ENCODE measurements around the gene TMEM272. TPM values are rescaled to one million over a fixed set of nuclear protein-coding genes. Genes with fewer than 3 reads are reported as not detected.

Gene TMEM272
- total RNA-seq, 4 donors from 2014 or later: not detected

DNA sequence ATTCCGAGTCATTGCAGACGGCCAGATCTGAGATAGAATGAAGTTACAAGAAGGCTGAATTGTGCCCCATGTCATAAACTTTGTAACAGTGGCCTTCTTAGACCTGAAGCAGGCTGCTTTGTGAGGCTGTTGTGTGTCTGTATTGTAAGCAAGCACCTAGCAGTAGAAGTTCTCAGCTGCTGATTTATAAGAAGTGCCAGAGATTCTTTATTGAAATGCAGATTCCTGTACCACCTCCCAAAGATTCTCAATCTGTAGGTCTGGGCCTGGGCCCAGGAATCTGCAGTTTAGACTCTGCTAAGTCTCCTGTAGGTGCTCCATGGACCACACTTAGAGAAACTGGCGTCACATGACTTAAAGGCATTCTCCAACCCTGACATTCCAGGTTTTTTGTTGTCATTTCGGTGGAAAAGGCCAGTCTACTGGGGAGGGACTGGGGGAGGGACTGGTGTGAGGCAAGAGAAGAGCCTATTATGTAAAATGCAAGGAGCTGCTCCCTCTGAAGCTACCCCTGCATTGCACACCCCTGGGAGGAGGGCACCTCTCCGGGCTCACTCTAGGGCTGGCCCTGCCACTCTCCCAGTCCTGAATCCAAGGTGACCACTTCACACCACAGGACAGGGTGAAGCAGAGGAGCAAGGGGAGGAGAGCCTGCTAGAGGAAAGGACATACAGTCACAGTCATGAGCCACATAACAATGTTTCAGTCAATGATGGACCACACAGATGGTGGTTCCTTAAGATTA is 769 bp upstream of the TMEM272 start:
- peaks cover 0 to 14% (median 5%) of the 10 kb centered on the region in 4 donors for H3K4me1 ChIP-seq
- 76% methylated on average over 4 of the region's 5 CpGs for WGBS
- TF ChIP-seq POLR2A (IDR thresholded peaks at IDR 0.05; ENCODE audit: low read depth) (no peak), POLR2AphosphoS5 (IDR thresholded peaks at IDR 0.05) (no peak), EP300 (IDR thresholded peaks at IDR 0.05) (no peak)
- TF ChIP-seq, protein P1, sequence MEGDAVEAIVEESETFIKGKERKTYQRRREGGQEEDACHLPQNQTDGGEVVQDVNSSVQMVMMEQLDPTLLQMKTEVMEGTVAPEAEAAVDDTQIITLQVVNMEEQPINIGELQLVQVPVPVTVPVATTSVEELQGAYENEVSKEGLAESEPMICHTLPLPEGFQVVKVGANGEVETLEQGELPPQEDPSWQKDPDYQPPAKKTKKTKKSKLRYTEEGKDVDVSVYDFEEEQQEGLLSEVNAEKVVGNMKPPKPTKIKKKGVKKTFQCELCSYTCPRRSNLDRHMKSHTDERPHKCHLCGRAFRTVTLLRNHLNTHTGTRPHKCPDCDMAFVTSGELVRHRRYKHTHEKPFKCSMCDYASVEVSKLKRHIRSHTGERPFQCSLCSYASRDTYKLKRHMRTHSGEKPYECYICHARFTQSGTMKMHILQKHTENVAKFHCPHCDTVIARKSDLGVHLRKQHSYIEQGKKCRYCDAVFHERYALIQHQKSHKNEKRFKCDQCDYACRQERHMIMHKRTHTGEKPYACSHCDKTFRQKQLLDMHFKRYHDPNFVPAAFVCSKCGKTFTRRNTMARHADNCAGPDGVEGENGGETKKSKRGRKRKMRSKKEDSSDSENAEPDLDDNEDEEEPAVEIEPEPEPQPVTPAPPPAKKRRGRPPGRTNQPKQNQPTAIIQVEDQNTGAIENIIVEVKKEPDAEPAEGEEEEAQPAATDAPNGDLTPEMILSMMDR (IDR thresholded peaks at IDR 0.05): no peak
- H3K27me3 ChIP-seq: peaks cover 0 to under 1% (median 0%) of the 10 kb centered on the region in 4 donors
- intact Hi-C loops (cut with DNase I): no loop called here
- DNase-seq (ENCODE audit: extremely low spot score): no peak
- no peak overlapping the region for H3K27ac ChIP-seq (replicated peaks in 1 of 4)
- no peaks in the 10 kb centered on the region for H3K36me3 ChIP-seq
- H3K9me3 ChIP-seq: no peaks in the 10 kb centered on the region
- peak overlapping the region in 1 of 4 donors; percentile 8 for H3K4me3 ChIP-seq

DNA sequence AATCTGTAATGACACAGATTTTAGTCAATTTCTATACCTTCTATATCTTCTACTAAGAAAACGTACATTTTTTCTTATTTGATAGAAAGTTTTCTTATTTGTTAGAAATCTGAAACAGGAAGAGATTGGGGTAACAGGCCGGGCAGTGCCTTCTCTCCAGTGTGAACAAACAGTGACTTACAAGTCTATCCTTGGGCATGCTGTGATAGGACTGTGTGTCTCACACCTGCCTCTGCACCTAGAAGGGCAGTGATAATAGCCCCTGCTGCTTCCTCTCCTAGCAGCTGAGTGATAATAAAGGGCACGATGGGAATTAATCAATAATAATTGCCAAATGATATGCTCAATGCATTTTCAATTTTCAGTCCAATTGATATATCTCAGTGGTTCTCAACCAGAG is 1.4 kb downstream of the TMEM272 start:
- WGBS: 79% methylated on average over 3 of the region's 3 CpGs
- no peak for DNase-seq (ENCODE audit: extremely low spot score)
- H3K4me1 ChIP-seq: peaks cover 0 to 7% (median 5%) of the 10 kb centered on the region in 4 donors
- H3K4me3 ChIP-seq: no peak overlapping the region
- intact Hi-C loops (cut with DNase I): no loop called here
- H3K36me3 ChIP-seq: no peaks in the 10 kb centered on the region
- H3K27ac ChIP-seq (replicated peaks in 1 of 4): no peak overlapping the region
- H3K27me3 ChIP-seq: peaks cover 0 to 5% (median 0%) of the 10 kb centered on the region in 4 donors
- TF ChIP-seq EP300 (IDR thresholded peaks at IDR 0.05): no peak
- no peaks in the 10 kb centered on the region for H3K9me3 ChIP-seq

DNA sequence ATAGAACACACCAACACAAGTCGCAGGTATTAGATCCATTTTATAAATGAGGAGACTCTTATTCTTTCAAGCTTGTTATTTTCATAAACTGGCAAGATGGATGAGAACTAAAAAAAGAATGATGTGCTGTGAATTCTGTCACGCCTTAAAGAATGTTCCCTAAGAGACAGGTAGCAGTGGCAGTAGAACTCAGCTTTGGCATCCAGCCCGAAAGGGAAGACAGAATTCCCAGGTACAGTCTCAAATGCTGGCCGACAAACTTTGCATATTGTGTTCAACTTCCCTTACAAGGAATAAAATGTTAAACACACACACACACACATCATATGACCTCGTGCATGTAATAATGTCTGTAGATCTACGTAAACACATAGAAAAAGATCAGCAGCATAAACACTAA is 3.2 kb downstream of the TMEM272 start:
- TF ChIP-seq EP300 (IDR thresholded peaks at IDR 0.05) (no peak), POLR2AphosphoS5 (IDR thresholded peaks at IDR 0.05) (no peak), POLR2A (IDR thresholded peaks at IDR 0.05; ENCODE audit: low read depth) (no peak)
- TF ChIP-seq, protein P1 (IDR thresholded peaks at IDR 0.05): no peak
- Histone ChIP-seq H3K4me3 (no peak overlapping the region), H3K27ac (replicated peaks in 1 of 4) (no peak overlapping the region), H3K4me1 (peaks cover 0 to 6% (median 5%) of the 10 kb centered on the region in 4 donors), H3K36me3 (no peaks in the 10 kb centered on the region), H3K27me3 (peaks cover 0 to 5% (median 0%) of the 10 kb centered on the region in 4 donors), H3K9me3 (no peaks in the 10 kb centered on the region)
- no peak for DNase-seq (ENCODE audit: extremely low spot score)
- 71% methylated on average over 6 of the region's 6 CpGs for WGBS
- intact Hi-C loops (cut with DNase I): no loop called here

DNA sequence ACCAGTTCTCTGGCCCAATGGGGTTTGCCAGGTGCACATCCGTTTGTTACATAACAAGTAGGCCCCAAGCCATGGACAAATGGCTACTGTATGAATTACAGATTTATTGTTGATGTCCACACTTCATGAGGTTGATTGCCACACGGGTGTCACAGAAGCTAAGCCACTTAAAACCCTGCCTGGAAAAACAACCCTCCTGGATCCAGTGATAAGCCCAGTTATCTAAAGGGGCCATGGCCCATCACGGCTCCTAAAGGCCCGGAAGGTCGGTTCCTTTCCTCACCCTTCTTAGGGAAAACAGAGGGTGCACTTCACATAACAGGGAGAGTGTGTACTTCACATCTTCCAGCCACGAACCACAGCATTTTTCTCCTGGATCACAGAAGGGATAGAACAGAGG is 4.1 kb downstream of the TMEM272 start:
- intact Hi-C loops (cut with DNase I): no loop called here

More for the DNA sequence above, 4.1 kb downstream of the TMEM272 start:
- WGBS: 93% methylated on average over 6 of the region's 6 CpGs
- H3K4me1 ChIP-seq: peaks cover 0 to 6% (median 5%) of the 10 kb centered on the region in 4 donors
- no peaks in the 10 kb centered on the region for H3K36me3 ChIP-seq
- H3K27ac ChIP-seq (replicated peaks in 1 of 4): no peak overlapping the region
- no peak for TF ChIP-seq POLR2AphosphoS5 (IDR thresholded peaks at IDR 0.05)
- TF ChIP-seq POLR2A (IDR thresholded peaks at IDR 0.05; ENCODE audit: low read depth): no peak
- TF ChIP-seq EP300 (IDR thresholded peaks at IDR 0.05): no peak
- TF ChIP-seq, protein P1 (IDR thresholded peaks at IDR 0.05): no peak
- DNase-seq (ENCODE audit: extremely low spot score): no peak
- no peak overlapping the region for H3K4me3 ChIP-seq
- peaks cover 0 to 5% (median 0%) of the 10 kb centered on the region in 4 donors for H3K27me3 ChIP-seq
- no peaks in the 10 kb centered on the region for H3K9me3 ChIP-seq

Measured in esophagus muscularis mucosa (tissue), 4 donors.